Measurements from ENCODE around the gene R3HDM4. TPM values are rescaled to one million over a fixed set of nuclear protein-coding genes. Genes with fewer than 3 reads are reported as not detected.

The R3HDM4 gene
- total and polyA plus RNA-seq, 4 donors = 20.9 to 72.2 (median 47.6) TPM

DNA sequence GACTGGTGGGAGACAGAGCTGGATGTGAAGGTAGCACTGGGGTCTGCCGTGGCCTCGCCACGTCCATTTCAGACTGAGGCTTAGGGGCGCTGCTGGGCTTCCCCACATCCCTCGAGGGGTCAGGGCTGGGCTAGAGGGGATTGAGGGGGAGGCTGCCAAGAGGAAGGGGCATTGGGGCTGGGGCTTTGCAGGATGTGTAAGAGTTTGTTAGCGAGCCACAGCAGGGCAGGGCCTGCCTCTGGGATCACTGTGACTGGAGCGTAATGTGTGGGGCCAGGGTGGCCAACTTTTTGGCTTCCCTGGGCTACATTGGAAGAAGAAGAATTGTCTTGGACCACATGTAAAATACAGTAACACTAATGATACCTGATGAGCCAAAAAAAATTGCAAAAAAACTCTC lies 26.9 kb upstream of the R3HDM4 start:
- DNase-seq (ENCODE audit: low read depth in 4 of 6, low spot score in 6 of 6) = no peak
- H3K9me3 ChIP-seq (ENCODE audit: control insufficient read depth, insufficient read depth, low read length) = no peaks in the 10 kb centered on the region
- 98% methylated on average over 7 of the region's 7 CpGs for WGBS (ENCODE audit: insufficient coverage)
- H3K36me3 ChIP-seq (ENCODE audit: control insufficient read depth, insufficient read depth, low read length) = peaks cover 54% of the 10 kb centered on the region
- H3K4me1 ChIP-seq (ENCODE audit: control insufficient read depth, insufficient read depth, low read length) = peaks cover 40% of the 10 kb centered on the region
- no peaks in the 10 kb centered on the region for H3K27me3 ChIP-seq (ENCODE audit: control insufficient read depth, insufficient read depth, low read length)
- peak overlapping the region; percentile 78 for H3K27ac ChIP-seq (ENCODE audit: low read depth, low read length)
- H3K4me3 ChIP-seq (ENCODE audit: low read depth, low read length) = no peak overlapping the region

DNA sequence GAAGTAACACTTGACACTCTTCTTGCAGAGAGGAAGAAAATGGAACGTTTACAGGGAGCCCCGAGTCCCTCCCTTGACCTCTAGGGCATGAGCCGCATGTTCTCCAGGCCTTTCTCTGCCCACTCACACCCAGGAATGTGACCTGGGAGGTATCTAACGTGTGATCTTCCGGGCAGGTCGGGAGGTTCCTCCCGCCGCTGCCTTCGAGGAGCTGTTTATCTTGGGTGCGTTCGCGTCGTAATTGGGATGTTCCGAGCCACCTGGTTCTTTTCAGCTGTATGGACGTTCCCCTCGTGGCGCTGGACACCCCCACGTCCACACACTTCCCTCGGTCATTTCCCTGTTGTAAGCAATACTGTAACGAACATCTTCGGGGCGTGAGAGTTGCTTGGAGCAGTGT lies 26.4 kb upstream of the R3HDM4 start:
- Histone ChIP-seq H3K27ac (ENCODE audit: low read depth, low read length) (peak overlapping the region; percentile 78), H3K36me3 (ENCODE audit: control insufficient read depth, insufficient read depth, low read length) (peaks cover 56% of the 10 kb centered on the region), H3K9me3 (ENCODE audit: control insufficient read depth, insufficient read depth, low read length) (no peaks in the 10 kb centered on the region), H3K27me3 (ENCODE audit: control insufficient read depth, insufficient read depth, low read length) (no peaks in the 10 kb centered on the region), H3K4me3 (ENCODE audit: low read depth, low read length) (no peak overlapping the region), H3K4me1 (ENCODE audit: control insufficient read depth, insufficient read depth, low read length) (peaks cover 40% of the 10 kb centered on the region)
- 83% methylated on average over 11 of the region's 22 CpGs for WGBS (ENCODE audit: insufficient coverage)
- no peak for DNase-seq (ENCODE audit: low read depth in 4 of 6, low spot score in 6 of 6)

DNA sequence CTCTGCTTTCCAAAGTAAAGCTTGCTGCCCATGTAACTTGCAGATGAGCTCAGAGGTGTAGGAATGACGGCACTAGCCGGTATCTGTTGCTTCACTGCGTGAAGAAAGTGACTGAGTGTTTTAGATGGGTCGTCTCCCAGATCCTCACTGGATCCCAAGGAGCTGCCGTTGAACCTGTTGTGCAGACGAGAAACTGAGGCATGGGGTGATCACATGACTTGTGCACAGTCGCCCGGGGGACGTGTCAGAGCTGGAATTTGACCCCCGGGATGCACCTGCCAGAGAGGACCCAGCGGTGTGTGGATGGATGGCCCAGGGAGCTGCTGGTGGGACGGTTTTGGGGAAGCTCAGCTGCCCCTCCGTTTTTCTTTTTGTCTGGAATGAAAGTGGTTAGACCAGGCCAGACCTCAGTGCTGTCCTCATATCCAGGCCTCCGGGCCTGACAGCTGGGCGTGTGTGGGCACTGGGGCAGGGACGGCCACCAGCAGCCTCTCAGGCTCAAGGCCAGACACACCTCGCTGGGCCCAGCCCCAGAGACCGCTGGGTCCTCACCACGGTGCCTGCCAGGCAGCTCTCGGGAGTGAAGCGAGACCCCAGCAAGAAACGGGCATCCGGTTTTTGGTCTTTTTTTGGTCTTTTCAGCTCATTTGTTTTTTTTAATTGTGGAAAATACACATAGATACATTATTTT lies 25.4 kb upstream of the R3HDM4 start:
- no peak for DNase-seq (ENCODE audit: low read depth in 4 of 6, low spot score in 6 of 6)
- peaks cover 57% of the 10 kb centered on the region for H3K36me3 ChIP-seq (ENCODE audit: control insufficient read depth, insufficient read depth, low read length)
- peaks cover 49% of the 10 kb centered on the region for H3K4me1 ChIP-seq (ENCODE audit: control insufficient read depth, insufficient read depth, low read length)
- no peaks in the 10 kb centered on the region for H3K9me3 ChIP-seq (ENCODE audit: control insufficient read depth, insufficient read depth, low read length)
- no peak overlapping the region for H3K4me3 ChIP-seq (ENCODE audit: low read depth, low read length)
- no peaks in the 10 kb centered on the region for H3K27me3 ChIP-seq (ENCODE audit: control insufficient read depth, insufficient read depth, low read length)
- H3K27ac ChIP-seq (ENCODE audit: low read depth, low read length) = no peak overlapping the region
- WGBS (ENCODE audit: insufficient coverage) = 83% methylated on average over 17 of the region's 23 CpGs

DNA sequence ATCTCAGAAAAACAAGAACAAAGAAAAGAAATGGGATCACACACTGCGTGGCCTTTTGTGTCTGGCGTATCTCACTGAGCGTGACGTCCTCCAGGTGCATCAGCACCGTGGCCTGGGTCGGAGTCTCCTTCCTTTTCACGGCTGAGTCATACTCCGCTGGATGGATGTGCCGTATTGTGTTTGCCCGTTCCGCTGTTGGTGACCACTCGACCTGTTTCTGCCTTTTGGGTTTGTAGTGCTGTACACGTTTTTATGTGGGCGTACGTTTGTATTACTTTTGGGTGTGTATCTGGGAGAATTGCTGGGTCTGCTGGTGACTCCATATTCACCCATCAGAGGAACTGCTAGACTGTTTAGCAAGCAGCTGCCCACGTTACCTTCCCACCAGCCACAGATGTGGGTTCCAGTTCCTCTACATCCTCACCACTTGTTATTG lies 24.3 kb upstream of the R3HDM4 start:
- Histone ChIP-seq H3K4me1 (ENCODE audit: control insufficient read depth, insufficient read depth, low read length) (peaks cover 57% of the 10 kb centered on the region), H3K4me3 (ENCODE audit: low read depth, low read length) (no peak overlapping the region), H3K27ac (ENCODE audit: low read depth, low read length) (no peak overlapping the region), H3K36me3 (ENCODE audit: control insufficient read depth, insufficient read depth, low read length) (peaks cover 60% of the 10 kb centered on the region), H3K9me3 (ENCODE audit: control insufficient read depth, insufficient read depth, low read length) (no peaks in the 10 kb centered on the region), H3K27me3 (ENCODE audit: control insufficient read depth, insufficient read depth, low read length) (no peaks in the 10 kb centered on the region)
- DNase-seq (ENCODE audit: low read depth in 4 of 6, low spot score in 6 of 6) = no peak
- over 99% methylated on average over 9 of the region's 16 CpGs for WGBS (ENCODE audit: insufficient coverage)

- Histone ChIP-seq H3K4me3 (ENCODE audit: low read depth, low read length) (no peak overlapping the region), H3K9me3 (ENCODE audit: control insufficient read depth, insufficient read depth, low read length) (no peaks in the 10 kb centered on the region), H3K27me3 (ENCODE audit: control insufficient read depth, insufficient read depth, low read length) (no peaks in the 10 kb centered on the region), H3K4me1 (ENCODE audit: control insufficient read depth, insufficient read depth, low read length) (peaks cover 52% of the 10 kb centered on the region), H3K36me3 (ENCODE audit: control insufficient read depth, insufficient read depth, low read length) (peaks cover 62% of the 10 kb centered on the region), H3K27ac (ENCODE audit: low read depth, low read length) (no peak overlapping the region)
- DNase-seq (ENCODE audit: low read depth in 4 of 6, low spot score in 6 of 6) = no peak
- WGBS (ENCODE audit: insufficient coverage) = 97% methylated on average over 8 of the region's 10 CpGs
These were observed 23.1 kb upstream of the R3HDM4 start for GRCh38 chr19:936175-936546.

- WGBS (ENCODE audit: insufficient coverage) = 31% methylated on average over 31 of the region's 31 CpGs
- Histone ChIP-seq H3K4me3 (ENCODE audit: low read depth, low read length) (no peak overlapping the region), H3K36me3 (ENCODE audit: control insufficient read depth, insufficient read depth, low read length) (peaks cover 64% of the 10 kb centered on the region), H3K4me1 (ENCODE audit: control insufficient read depth, insufficient read depth, low read length) (peaks cover 42% of the 10 kb centered on the region), H3K9me3 (ENCODE audit: control insufficient read depth, insufficient read depth, low read length) (no peaks in the 10 kb centered on the region), H3K27me3 (ENCODE audit: control insufficient read depth, insufficient read depth, low read length) (no peaks in the 10 kb centered on the region), H3K27ac (ENCODE audit: low read depth, low read length) (peak overlapping the region; percentile 40)
- peak in 2 of 6 donors; percentile 50 to 80 for DNase-seq (ENCODE audit: low read depth in 4 of 6, low spot score in 6 of 6)
These were observed 22.0 kb upstream of the R3HDM4 start for GRCh38 chr19:934865-935479.

GRCh38 chr19:934197-934840 lies 21.3 kb upstream of the R3HDM4 start:
- Histone ChIP-seq H3K27me3 (ENCODE audit: control insufficient read depth, insufficient read depth, low read length) (no peaks in the 10 kb centered on the region), H3K36me3 (ENCODE audit: control insufficient read depth, insufficient read depth, low read length) (peaks cover 65% of the 10 kb centered on the region), H3K4me3 (ENCODE audit: low read depth, low read length) (no peak overlapping the region), H3K9me3 (ENCODE audit: control insufficient read depth, insufficient read depth, low read length) (no peaks in the 10 kb centered on the region), H3K27ac (ENCODE audit: low read depth, low read length) (peak overlapping the region; percentile 40), H3K4me1 (ENCODE audit: control insufficient read depth, insufficient read depth, low read length) (peaks cover 35% of the 10 kb centered on the region)
- WGBS (ENCODE audit: insufficient coverage) = 90% methylated on average over 27 of the region's 29 CpGs
- DNase-seq (ENCODE audit: low read depth in 4 of 6, low spot score in 6 of 6) = no peak

DNA sequence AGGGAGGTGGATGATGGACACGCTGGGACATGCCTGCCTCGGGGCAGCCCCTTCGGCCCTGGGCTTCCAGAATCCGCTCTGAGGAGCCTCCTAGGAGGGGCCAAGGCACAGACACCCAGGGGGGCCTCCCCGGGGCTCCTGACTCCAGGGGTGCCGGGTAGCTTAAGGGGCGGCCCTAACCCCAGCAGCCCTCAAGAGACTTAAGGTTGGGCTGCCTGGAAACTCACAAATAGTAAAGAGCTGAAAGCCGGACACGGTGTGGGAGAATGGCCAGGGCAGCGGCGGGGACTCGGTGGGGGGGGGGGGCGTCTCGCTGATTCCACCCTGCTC lies 20.5 kb upstream of the R3HDM4 start:
- H3K36me3 ChIP-seq (ENCODE audit: control insufficient read depth, insufficient read depth, low read length) = peaks cover 68% of the 10 kb centered on the region
- no peak overlapping the region for H3K4me3 ChIP-seq (ENCODE audit: low read depth, low read length)
- peak overlapping the region; percentile 57 for H3K27ac ChIP-seq (ENCODE audit: low read depth, low read length)
- DNase-seq (ENCODE audit: low read depth in 4 of 6, low spot score in 6 of 6) = no peak
- H3K4me1 ChIP-seq (ENCODE audit: control insufficient read depth, insufficient read depth, low read length) = peaks cover 37% of the 10 kb centered on the region
- 73% methylated on average over 9 of the region's 14 CpGs for WGBS (ENCODE audit: insufficient coverage)
- no peaks in the 10 kb centered on the region for H3K27me3 ChIP-seq (ENCODE audit: control insufficient read depth, insufficient read depth, low read length)
- H3K9me3 ChIP-seq (ENCODE audit: control insufficient read depth, insufficient read depth, low read length) = no peaks in the 10 kb centered on the region

- 61% methylated on average over 54 of the region's 54 CpGs for WGBS (ENCODE audit: insufficient coverage)
- H3K4me1 ChIP-seq (ENCODE audit: control insufficient read depth, insufficient read depth, low read length) = peaks cover 43% of the 10 kb centered on the region
- DNase-seq (ENCODE audit: low read depth in 4 of 6, low spot score in 6 of 6) = peak in 1 of 6 donors; percentile 70
- peak overlapping the region; percentile 57 for H3K27ac ChIP-seq (ENCODE audit: low read depth, low read length)
- H3K36me3 ChIP-seq (ENCODE audit: control insufficient read depth, insufficient read depth, low read length) = peaks cover 69% of the 10 kb centered on the region
- no peaks in the 10 kb centered on the region for H3K9me3 ChIP-seq (ENCODE audit: control insufficient read depth, insufficient read depth, low read length)
- H3K27me3 ChIP-seq (ENCODE audit: control insufficient read depth, insufficient read depth, low read length) = no peaks in the 10 kb centered on the region
- H3K4me3 ChIP-seq (ENCODE audit: low read depth, low read length) = no peak overlapping the region
These were observed 19.9 kb upstream of the R3HDM4 start for GRCh38 chr19:932648-933552.

Data from spinal cord (tissue), 10 donors.